NT2/D1 (cell line): Measurements from ENCODE around the gene TOMM5.

Experiments
- SUZ12 ChIP-seq: IDR thresholded peaks from 2 replicates; pipeline ENCODE4 v1.6.1; 2011; ENCODE audit not compliant: insufficient read length, insufficient read depth; ENCODE audit errors: extremely low read depth
- YY1 ChIP-seq: IDR thresholded peaks from 2 replicates; pipeline ENCODE4 v1.6.1; 2011; ENCODE audit not compliant: insufficient read length, insufficient read depth
- ZNF274 ChIP-seq: IDR thresholded peaks from 2 replicates; pipeline ENCODE4 v1.6.1; 2011; ENCODE audit warnings: mild to moderate bottlenecking, low read depth, low read length

DNA sequence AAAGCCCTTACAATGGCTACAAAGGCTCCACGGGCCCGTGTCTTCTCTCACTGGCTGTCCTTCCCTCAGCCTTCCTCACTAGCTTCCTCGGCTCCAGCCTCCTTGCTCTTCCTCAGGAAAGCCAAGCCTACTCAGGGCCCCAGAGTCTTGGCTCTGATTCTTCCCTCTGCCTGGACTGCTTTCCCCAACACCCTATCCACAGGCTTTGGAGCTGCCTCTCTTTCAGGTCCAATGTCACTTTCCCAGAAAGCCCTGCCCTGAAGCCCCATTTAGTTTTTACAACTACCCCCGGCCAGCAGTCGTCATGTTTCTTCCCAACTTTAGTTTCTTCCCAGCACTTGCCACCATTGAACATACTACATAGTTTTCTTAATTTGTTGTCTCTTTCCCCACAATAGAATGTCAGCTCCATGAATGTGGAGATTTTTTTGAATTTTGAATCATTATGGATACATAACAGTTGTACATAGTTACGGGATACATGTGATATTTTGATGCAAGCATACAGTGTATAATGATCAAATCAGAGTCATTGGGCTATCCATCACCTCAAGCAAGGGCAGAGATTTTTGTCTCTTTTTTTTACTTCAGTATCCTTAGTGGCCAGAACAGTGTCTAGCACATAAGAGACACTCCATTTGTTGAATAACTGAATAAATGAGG is 17.5 kb upstream of the TOMM5 start:
- TF ChIP-seq YY1: no peak
- no peak for TF ChIP-seq ZNF274
- TF ChIP-seq SUZ12: no peak
